HG03378 (cell line): ENCODE data around the gene ZNF626.
A peak's percentile ranks its signal among the peaks of the same experiment; 100 is the strongest.
"Not testable (repeated sequence)": the region's sequence is repeated elsewhere in the genome, so short reads cannot be mapped to it uniquely, and the experiment has no call there.

Experiments
- ATAC-seq: cut with Tn5 transposase; IDR thresholded peaks from one replicate; pipeline ENCODE4 v1.9.1; 2021; ENCODE audit warnings: mild to moderate bottlenecking, moderate library complexity; ENCODE audit not compliant: unreplicated experiment

Gene ZNF626

DNA sequence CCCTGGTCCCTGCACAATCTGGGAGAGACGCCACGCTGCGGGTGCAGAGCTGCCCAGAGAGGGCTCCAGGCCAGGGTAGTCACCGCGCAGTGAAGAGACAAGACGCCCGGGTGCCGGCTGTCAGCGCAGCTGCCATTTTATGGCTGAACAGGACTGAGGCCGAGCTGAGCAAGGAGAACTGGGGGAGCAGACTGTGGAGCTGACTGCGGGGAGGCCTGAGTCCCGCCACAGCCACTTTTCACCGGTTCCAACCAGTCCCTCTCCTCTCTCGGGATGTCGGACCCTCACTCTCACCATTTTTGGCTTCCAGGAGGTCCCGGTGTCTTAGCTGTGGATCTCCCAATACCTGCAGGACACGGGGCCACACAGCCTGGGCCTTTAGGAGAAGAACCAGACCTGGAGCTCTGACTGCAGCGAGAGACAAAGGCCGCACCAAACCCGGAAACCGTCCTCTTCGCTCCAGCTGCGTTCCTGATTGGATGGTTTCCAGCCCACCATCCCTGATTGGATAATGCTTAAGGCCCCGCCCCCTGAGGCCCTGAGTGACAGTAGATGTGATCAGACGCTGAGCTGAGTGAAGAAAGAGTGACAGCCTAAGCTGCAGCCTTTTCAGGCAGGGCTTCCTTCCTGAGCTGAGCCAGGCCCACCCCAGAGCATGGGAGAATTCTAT lies at the start of gene ZNF626:
TSS of gene ZNF626 (minus strand) at position 422 of the 670 bp plus-strand sequence. CDS start at position 297, 125 bp downstream.
- peak; percentile 76 for ATAC-seq

DNA sequence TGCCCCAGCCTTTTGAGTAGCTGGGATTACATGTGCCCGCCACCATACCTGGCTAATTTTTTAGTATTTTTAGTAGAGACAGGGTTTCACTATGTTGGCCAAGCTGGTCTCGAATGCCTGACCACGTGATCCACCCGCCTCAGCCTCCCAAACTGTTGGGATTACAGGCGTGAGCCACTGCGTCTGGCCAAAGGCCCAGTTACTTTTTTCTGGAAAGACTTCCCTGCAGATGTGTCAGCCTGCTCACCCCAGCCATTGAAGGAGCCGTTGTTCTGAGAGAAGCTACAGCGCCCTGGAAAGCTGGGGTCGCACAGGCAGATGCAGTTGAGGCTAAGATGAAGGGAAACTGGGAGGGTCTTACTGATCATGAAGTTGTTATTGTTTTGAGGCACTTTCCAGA lies 7.9 kb upstream of the ZNF626 start:
- no peak for ATAC-seq

GRCh38 chr19:20667281-20667680 lies 5.9 kb upstream of the ZNF626 start:
- no peak for ATAC-seq

DNA sequence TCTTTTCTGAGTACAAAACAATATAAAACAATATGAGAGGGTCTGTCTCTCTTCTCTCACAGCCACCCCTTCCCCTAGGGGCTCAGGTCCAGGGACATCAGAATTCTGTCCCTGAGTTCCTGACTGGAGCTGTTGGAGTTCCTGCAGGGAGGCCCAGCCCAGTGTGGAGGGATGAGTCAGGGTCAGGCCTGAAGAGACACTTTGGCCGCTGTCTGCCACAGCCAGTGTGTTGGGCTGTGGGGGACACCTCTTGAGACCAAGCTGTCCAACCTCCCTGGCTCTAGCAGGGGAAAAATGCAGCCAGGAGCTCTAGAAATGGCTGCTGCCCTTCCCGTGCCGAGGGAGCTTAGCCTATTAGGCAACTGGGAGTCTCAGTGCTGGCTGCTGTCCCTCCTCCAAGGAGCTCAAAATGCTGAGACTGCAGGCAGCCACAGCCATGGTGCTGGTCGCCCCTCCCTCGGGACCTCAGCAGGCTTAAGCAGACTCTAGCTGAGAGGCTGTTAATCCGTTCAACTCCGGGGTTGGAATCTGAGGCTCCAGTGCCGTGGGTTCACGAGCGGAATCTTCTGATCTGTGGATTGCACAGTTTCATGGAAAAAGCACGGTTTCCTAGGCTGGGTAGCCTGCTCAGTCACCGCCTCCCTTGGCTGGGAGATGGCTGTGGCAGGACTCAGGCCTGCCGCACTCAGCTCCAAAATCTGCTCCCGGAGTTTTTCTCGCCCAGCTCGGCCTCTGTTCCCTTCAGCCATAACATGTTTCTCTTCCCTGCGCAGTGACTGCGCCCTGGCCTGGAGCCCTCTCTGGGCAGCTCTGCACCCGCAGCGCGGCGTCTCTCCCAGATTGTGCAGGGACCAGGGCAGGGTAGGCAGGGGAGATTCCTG lies 3.8 kb upstream of the ZNF626 start:
- no peak for ATAC-seq

- not testable (repeated sequence) for ATAC-seq
Observed at GRCh38 chr19:20664475-20664874, 3.1 kb upstream of the ZNF626 start.

DNA sequence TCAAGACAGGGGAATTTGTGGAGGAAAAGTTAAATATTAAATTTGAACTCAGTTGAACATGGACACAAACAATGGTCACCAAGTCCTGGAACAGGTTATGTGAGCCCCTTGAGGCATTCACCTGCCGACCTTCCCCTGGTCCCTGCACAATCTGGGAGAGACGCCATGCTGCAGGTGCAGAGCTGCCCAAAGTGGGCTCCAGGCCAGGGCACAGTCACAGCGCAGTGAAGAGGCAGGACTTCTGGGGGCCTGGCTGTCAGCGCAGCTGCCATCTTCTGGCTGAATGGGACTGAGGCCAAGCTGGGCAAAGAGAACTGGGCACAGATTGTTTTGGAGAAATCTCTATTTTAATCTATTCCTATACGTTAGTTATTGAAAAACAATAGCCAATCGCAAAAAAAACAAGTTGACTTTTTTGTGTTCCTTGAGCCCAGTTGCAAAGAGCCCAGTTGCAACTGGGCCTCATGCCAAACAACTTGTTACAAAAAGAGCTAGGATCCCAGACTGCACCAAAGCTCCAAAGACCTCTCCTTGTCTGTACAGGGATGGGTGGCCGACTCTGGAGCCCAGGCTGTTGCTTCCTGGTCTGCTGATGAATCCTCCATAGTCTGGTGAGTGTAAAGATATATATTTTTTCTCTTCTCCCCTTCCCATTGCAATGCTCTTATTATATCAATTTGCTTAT lies 1.2 kb upstream of the ZNF626 start:
- no peak for ATAC-seq

GRCh38 chr19:20660473-20661140 lies 764 bp downstream of the ZNF626 start:
- ATAC-seq: no peak

DNA sequence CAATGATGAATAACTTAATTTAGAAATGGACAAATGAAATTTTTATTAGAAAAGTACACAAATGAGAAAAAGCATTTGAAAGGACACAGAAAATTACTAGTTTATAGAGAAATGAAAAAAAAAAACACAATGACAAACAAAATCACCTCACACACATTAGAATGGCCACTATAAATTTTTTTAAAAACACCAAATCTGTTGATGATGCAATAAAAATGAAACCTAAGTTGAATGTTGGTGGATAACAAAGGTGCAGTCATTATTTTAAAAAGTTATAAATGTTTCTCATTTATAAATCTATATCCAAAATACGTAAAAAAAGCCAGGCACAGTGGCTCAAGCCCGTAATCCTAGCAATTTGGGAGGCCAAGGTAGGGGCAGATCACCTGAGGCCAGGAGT lies 20.8 kb downstream of the ZNF626 start:
- no peak for ATAC-seq

- ATAC-seq: no peak
Observed at GRCh38 chr19:20640023-20640422, 21.3 kb downstream of the ZNF626 start.

GRCh38 chr19:20624560-20624959 lies 36.8 kb downstream of the ZNF626 start:
- ATAC-seq: not testable (repeated sequence)

GRCh38 chr19:20616071-20616470 lies 45.3 kb downstream of the ZNF626 start:
- ATAC-seq: no peak

DNA sequence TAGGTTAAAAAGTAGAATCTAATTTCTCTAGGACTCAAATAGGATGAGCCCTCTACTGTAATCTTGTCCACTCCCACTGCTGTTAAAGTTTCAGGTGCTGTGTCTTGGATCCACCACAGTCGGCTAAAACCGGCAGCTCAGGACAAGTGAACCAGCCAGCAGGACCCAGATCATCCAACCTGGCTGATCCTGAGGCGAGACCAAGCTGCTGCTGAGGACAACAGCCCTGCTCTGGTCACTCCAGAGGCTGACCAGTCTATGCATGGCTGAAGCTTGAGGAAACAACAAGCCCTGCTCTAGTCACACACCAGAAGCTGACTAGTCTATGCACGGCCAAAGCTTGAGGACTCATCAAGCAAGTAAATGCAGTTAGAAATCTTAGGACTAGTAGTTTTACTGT lies 46.4 kb downstream of the ZNF626 start:
- not testable (repeated sequence) for ATAC-seq

- no peak for ATAC-seq
Observed at GRCh38 chr19:20612711-20613316, 48.6 kb downstream of the ZNF626 start.

DNA sequence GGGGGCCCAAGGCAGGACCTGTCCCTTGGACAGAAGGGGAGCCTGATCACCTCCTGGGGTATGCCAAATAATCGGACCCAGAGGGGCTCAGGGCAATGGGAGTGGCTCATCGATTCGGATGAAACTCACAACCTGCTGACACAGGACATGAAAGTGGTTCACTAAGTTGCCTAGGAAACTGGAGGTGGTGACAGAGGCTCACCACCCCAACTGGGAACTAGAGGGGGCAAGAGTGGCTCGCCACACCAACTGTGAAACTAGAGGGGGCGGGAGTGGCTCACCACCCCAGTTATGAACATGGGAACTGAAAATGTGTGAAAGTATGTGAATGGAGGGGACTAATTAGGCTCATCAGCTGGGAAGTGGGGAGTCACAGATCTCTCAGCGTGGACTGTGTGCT lies 49.5 kb downstream of the ZNF626 start:
- no peak for ATAC-seq

DNA sequence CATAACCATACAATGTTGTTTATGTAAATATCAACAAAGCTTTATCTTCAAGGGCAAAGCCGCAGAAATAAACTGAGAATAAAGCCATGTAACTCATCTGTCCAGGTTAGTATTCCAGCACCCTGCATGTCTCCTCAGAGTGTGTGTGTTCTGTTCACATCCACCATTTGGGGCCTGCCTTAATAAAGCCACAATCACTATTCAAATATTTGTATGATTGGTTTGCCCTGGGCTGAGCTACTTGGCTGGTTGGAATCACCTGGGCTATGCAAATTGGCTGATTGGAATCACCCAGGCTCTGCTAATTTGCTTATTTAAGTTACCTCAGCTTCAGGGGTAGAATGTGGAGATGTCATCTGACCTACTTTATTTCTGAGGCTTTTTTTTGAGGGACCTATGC lies 53.4 kb downstream of the ZNF626 start:
- no peak for ATAC-seq
